ENCODE data around the gene ADAMTS17.
"Not testable (repeated sequence)": the region's sequence is repeated elsewhere in the genome, so short reads cannot be mapped to it uniquely, and the experiment has no call there.

The ADAMTS17 gene

GRCh38 chr15:100090411-100090810, 251.4 kb downstream of the ADAMTS17 start:
- CTCF ChIA-PET: interaction anchor here (2.0 kb wide), 1 partner anchor 10 kb away, joined by 9 read pairs; no protein-coding TSS in a partner anchor
- no peak for DNase-seq (ENCODE audit: extremely low spot score)
- TF ChIP-seq CTCF (IDR thresholded peaks at IDR 0.05; ENCODE audit: control extremely low read depth, extremely low read depth, low read depth, missing control alignments): no peak
- POLR2A ChIA-PET: no interaction called here

- CTCF ChIA-PET, POLR2A ChIA-PET: not testable (repeated sequence)
These were observed 257.5 kb downstream of the ADAMTS17 start for GRCh38 chr15:100084042-100084821.

GRCh38 chr15:100083572-100083971, 258.2 kb downstream of the ADAMTS17 start:
- no peak for TF ChIP-seq CTCF (IDR thresholded peaks at IDR 0.05; ENCODE audit: control extremely low read depth, extremely low read depth, low read depth, missing control alignments)
- POLR2A ChIA-PET: no interaction called here
- no peak for DNase-seq (ENCODE audit: extremely low spot score)
- CTCF ChIA-PET: no interaction called here

More at GRCh38 chr15:100084042-100084821, 257.5 kb downstream of the ADAMTS17 start:
- DNase-seq (ENCODE audit: extremely low spot score): not testable (repeated sequence)

- TF ChIP-seq CTCF (IDR thresholded peaks at IDR 0.05; ENCODE audit: control extremely low read depth, extremely low read depth, low read depth, missing control alignments): no peak
- DNase-seq (ENCODE audit: extremely low spot score): no peak
- CTCF ChIA-PET: no interaction called here
- POLR2A ChIA-PET: no interaction called here
These were observed 258.9 kb downstream of the ADAMTS17 start for GRCh38 chr15:100082761-100083402.

- DNase-seq (ENCODE audit: extremely low spot score): no peak
- CTCF ChIA-PET: no interaction called here
- POLR2A ChIA-PET: no interaction called here
- TF ChIP-seq CTCF (IDR thresholded peaks at IDR 0.05; ENCODE audit: control extremely low read depth, extremely low read depth, low read depth, missing control alignments): no peak
These were observed 260.3 kb downstream of the ADAMTS17 start for GRCh38 chr15:100081454-100081853.

GRCh38 chr15:100078511-100079220, 263.1 kb downstream of the ADAMTS17 start:
- DNase-seq (ENCODE audit: extremely low spot score): no peak
- ChIA-PET CTCF (no interaction called here), POLR2A (no interaction called here)
- TF ChIP-seq CTCF (IDR thresholded peaks at IDR 0.05; ENCODE audit: control extremely low read depth, extremely low read depth, low read depth, missing control alignments): no peak

- ChIA-PET CTCF (no interaction called here), POLR2A (no interaction called here)
- no peak for TF ChIP-seq CTCF (IDR thresholded peaks at IDR 0.05; ENCODE audit: control extremely low read depth, extremely low read depth, low read depth, missing control alignments)
- DNase-seq (ENCODE audit: extremely low spot score): no peak
These were observed 266.5 kb downstream of the ADAMTS17 start for GRCh38 chr15:100075229-100075628.

Data from GM10248 (cell line).